HCT116 (cell line): ENCODE measurements around the gene HCN1. TPM values are rescaled to one million over a fixed set of nuclear protein-coding genes. Genes with fewer than 3 reads are reported as not detected.

Source experiments
- ATAC-seq: fragments of 200-7000 bp; cut with Tn5 transposase; 2 replicates; pipeline ENCODE4 v1.9.1; 2020; ENCODE audit warnings: mild to moderate bottlenecking, moderate library complexity
- BruUV-seq: library from RNA; stranded (reverse); fragments of 400-500 nt; replicated peaks from 2 replicates; lab custom pipeline; 2021; lab: Mats Ljungman, UMichigan
- CTCF ChIA-PET: fragments of 300-600 bp; sonication (Branson Sonifier 250); formaldehyde crosslinking; loops from one replicate; lab custom pipeline; 2021; ENCODE audit warnings: antibody characterized with exemption; lab: Charles Lee
- POLR2A ChIA-PET: fragments of 300-600, 350-600 bp; sonication (Branson Sonifier 250); formaldehyde crosslinking; loops from one replicate; lab custom pipeline; 2021; ENCODE audit warnings: antibody characterized with exemption; lab: Charles Lee
- RAD21 ChIA-PET, 2 experiments: fragments of 300-600 bp; sonication (Branson Sonifier 250); formaldehyde crosslinking; loops; one replicate each; lab custom pipeline; 2023; ENCODE audit warnings: low total read pairs in 2 of 2; ENCODE audit not compliant: uncharacterized antibody in 2 of 2, unreplicated experiment in 2 of 2, low non-redundant PET in 1 of 2; lab: Charles Lee
- DNase-seq: peaks from one replicate; pipeline ENCODE4 v3.0.0-alpha.2; 2010; ENCODE audit warnings: low read depth, low spot score
- H2AFZ ChIP-seq: fragments of 200-600 bp; shearing (Covaris generic), sonication (generic); 2 replicates; pipeline ENCODE4 v1.6.1; 2017; ENCODE audit warnings: low read depth, mixed run types, mixed read lengths, antibody characterized with exemption, low read length; ENCODE audit not compliant: poor library complexity, severe bottlenecking
- H3K27ac ChIP-seq: 2 replicates; pipeline ENCODE4 v1.5.1; 2012; ENCODE audit warnings: low read depth, low read length
- H3K27me3 ChIP-seq: fragments of 200-600 bp; sonication (generic); 2 replicates; pipeline ENCODE4 v1.6.1; 2016; ENCODE audit warnings: mixed run types, low read length, mixed read lengths; ENCODE audit not compliant: insufficient read depth
- H3K36me3 ChIP-seq, 2 experiments: fragments of 200-500 bp in 1 of 2; fragments of 200-600 bp in 1 of 2; sonication (Bioruptor generic) in 1 of 2; sonication (generic) in 1 of 2; 2 replicates each; pipeline versions ENCODE4 v1.5.1 to v1.6.1; 2014 to 2016; ENCODE audit warnings: low read length in 2 of 2, inconsistent platforms in 1 of 2, mixed read lengths in 1 of 2, mixed run types in 1 of 2; ENCODE audit not compliant: insufficient read depth in 2 of 2, control insufficient read depth in 1 of 2
- H3K4me1 ChIP-seq, 2 experiments: fragments of 200-600 bp in 1 of 2; sonication (generic) in 1 of 2; 2 replicates each; pipeline versions ENCODE4 v1.5.1 to v1.6.1; 2012 to 2017; ENCODE audit warnings: low read length in 2 of 2, inconsistent platforms in 1 of 2, mild to moderate bottlenecking in 1 of 2, mixed read lengths in 1 of 2, mixed run types in 1 of 2, moderate library complexity in 1 of 2; ENCODE audit not compliant: insufficient read depth in 2 of 2, control insufficient read depth in 1 of 2
- H3K4me2 ChIP-seq: fragments of 200-600 bp; sonication (generic); 2 replicates; pipeline ENCODE4 v1.6.1; 2017; ENCODE audit warnings: mixed run types, low read length, mixed read lengths
- H3K4me3 ChIP-seq, 2 experiments: fragments of 200-600 bp in 1 of 2; sonication (generic) in 1 of 2; replicated peaks in 1 of 2; 2 replicates each; pipeline ENCODE4 v1.5.1; 2011 to 2016; ENCODE audit warnings: low read length in 2 of 2, control low read depth in 1 of 2, low read depth in 1 of 2, mild to moderate bottlenecking in 1 of 2, mixed read lengths in 1 of 2, mixed run types in 1 of 2
- H3K79me2 ChIP-seq: fragments of 200-600 bp; sonication (generic); 2 replicates; pipeline ENCODE4 v1.6.1; 2017; ENCODE audit warnings: mild to moderate bottlenecking, mixed run types, low read length, moderate library complexity, mixed read lengths; ENCODE audit not compliant: insufficient read depth
- H3K9ac ChIP-seq: fragments of 200-600 bp; sonication (generic); 2 replicates; pipeline ENCODE4 v1.6.1; 2016; ENCODE audit warnings: low read length, mixed read lengths
- H3K9me2 ChIP-seq: fragments of 200-600 bp; sonication (generic), shearing (Covaris generic); 2 replicates; pipeline ENCODE4 v1.6.1; 2017; ENCODE audit warnings: mixed run types, mild to moderate bottlenecking, moderate library complexity; ENCODE audit not compliant: insufficient read depth
- H3K9me3 ChIP-seq, 2 experiments: fragments of 200-500 bp in 1 of 2; fragments of 200-600 bp in 1 of 2; sonication (Bioruptor generic) in 1 of 2; sonication (generic) in 1 of 2; 2 replicates each; pipeline ENCODE4 v1.6.1; 2014 to 2017; ENCODE audit warnings: low read length in 2 of 2, mixed read lengths in 2 of 2, inconsistent platforms in 1 of 2, low read depth in 1 of 2, mild to moderate bottlenecking in 1 of 2, mixed run types in 1 of 2, moderate library complexity in 1 of 2; ENCODE audit not compliant: control insufficient read depth in 1 of 2, insufficient read depth in 1 of 2
- H4K20me1 ChIP-seq: fragments of 200-600 bp; sonication (generic), shearing (Covaris generic); 2 replicates; pipeline ENCODE4 v1.6.1; 2017; ENCODE audit warnings: mixed run types, mild to moderate bottlenecking, moderate library complexity; ENCODE audit not compliant: insufficient read depth
- CBX3 ChIP-seq: IDR thresholded peaks from 2 replicates; pipeline ENCODE4 v1.6.1; 2012; ENCODE audit warnings: low read depth
- CEBPB ChIP-seq: IDR thresholded peaks from 2 replicates; pipeline ENCODE4 v1.6.1; 2012; ENCODE audit warnings: low read depth
- ELF1 ChIP-seq: IDR thresholded peaks from 2 replicates; pipeline ENCODE4 v1.6.1; 2012; ENCODE audit warnings: low read depth, borderline replicate concordance
- EZH2phosphoT487 ChIP-seq: fragments of 200-600 bp; IDR thresholded peaks from 2 replicates; pipeline ENCODE4 v1.6.1; 2018; ENCODE audit warnings: antibody characterized with exemption, borderline replicate concordance
- FOSL1 ChIP-seq: IDR thresholded peaks from 2 replicates; pipeline ENCODE4 v1.6.1; 2012; ENCODE audit warnings: low read depth
- MAX ChIP-seq: IDR thresholded peaks from 2 replicates; pipeline ENCODE4 v1.6.1; 2012
- POLR2AphosphoS5 ChIP-seq: IDR thresholded peaks from 2 replicates; pipeline ENCODE4 v1.6.1; 2011; ENCODE audit warnings: mild to moderate bottlenecking, low read depth, low read length, moderate library complexity
- RAD21 ChIP-seq: IDR thresholded peaks from 2 replicates; pipeline ENCODE4 v1.6.1; 2012; ENCODE audit warnings: low read depth, mild to moderate bottlenecking
- SRF ChIP-seq: IDR thresholded peaks from 2 replicates; pipeline ENCODE4 v1.6.1; 2012; ENCODE audit warnings: low read depth
- TCF7L2 ChIP-seq: IDR thresholded peaks from 2 replicates; pipeline ENCODE4 v1.7.0; 2011; ENCODE audit warnings: borderline replicate concordance, inconsistent platforms; ENCODE audit not compliant: insufficient read depth, insufficient read length; ENCODE audit errors: extremely low read depth
- YY1 ChIP-seq: IDR thresholded peaks from 2 replicates; pipeline ENCODE4 v1.6.1; 2011; ENCODE audit warnings: low read length, low read depth, moderate library complexity, mild to moderate bottlenecking; ENCODE audit not compliant: insufficient replicate concordance; ENCODE audit errors: extremely low read depth
- ZFX ChIP-seq: fragments of 450-650 bp; IDR thresholded peaks from 2 replicates; pipeline ENCODE4 v1.6.1; 2017
- intact Hi-C: fragments of 100-400 bp; cut with micrococcal nuclease; formaldehyde crosslinking; loops from 2 replicates; pipeline ENCODE4 v1.10.0; 2022
- total RNA-seq: library from RNA; stranded (reverse); gene quantifications from one replicate; pipeline ENCODE4 v1.2.1, GENCODE V29; 2021; ENCODE audit not compliant: unreplicated experiment
- TF ChIP-seq, protein P1 (sequence below): IDR thresholded peaks from 2 replicates; pipeline ENCODE4 v1.6.1; 2011; ENCODE audit warnings: mild to moderate bottlenecking, low read length, moderate library complexity; ENCODE audit not compliant: insufficient replicate concordance; ENCODE audit errors: extremely low read depth
- TF ChIP-seq, protein P2 (sequence below): IDR thresholded peaks from 2 replicates; pipeline ENCODE4 v1.6.1; 2012
- TF ChIP-seq, protein P3 (sequence below), 3 experiments: fragments of 200-600 bp in 1 of 3; sonication (generic) in 1 of 3; IDR thresholded peaks in 2 of 3; conservative IDR thresholded peaks in 1 of 3; 2 replicates each; pipeline ENCODE4 v1.5.1; 2012 to 2017; ENCODE audit warnings: low read depth in 2 of 3, low read length in 2 of 3, antibody characterized with exemption in 1 of 3, borderline replicate concordance in 1 of 3, control low read depth in 1 of 3, mild to moderate bottlenecking in 1 of 3, mixed read lengths in 1 of 3, mixed run types in 1 of 3, moderate library complexity in 1 of 3; ENCODE audit not compliant: insufficient read depth in 1 of 3

HCN1 gene
- total RNA-seq, 1 experiment from 2014 or later, result 0.10 TPM

DNA sequence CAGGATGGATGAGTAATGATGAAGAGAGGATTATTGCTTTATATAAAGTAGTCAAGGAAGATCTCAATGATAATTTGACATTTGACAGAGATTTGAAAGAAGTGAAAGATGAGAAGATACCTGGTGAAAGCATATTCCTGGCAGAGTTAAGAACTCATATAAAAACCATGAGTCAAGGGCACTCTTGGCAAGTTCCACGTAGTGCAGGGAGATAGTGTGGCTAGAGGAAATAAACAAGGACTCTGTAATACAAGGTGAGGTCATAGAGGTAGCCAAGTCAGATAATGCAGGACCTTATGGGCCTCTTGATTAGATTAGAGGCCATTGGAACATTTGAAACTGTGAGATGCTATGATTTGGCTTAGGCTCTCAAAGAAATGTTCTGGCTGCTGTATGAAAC is 72.3 kb downstream of the HCN1 start:
- Histone ChIP-seq H3K27ac (no peak overlapping the region), H3K4me2 (no peak overlapping the region), H3K79me2 (no peaks in the 10 kb centered on the region), H3K9ac (no peak overlapping the region), H4K20me1 (no peaks in the 10 kb centered on the region), H3K27me3 (no peaks in the 10 kb centered on the region), H3K4me1 (no peaks in the 10 kb centered on the region), H3K36me3 (no peaks in the 10 kb centered on the region), H3K9me2 (no peaks in the 10 kb centered on the region), H3K9me3 (no peaks in the 10 kb centered on the region), H3K4me3 (no peak overlapping the region), H2AFZ (no peak overlapping the region)
- BruUV-seq, result no TSS peak
- ChIA-PET POLR2A (no interaction called here), CTCF (no interaction called here), RAD21 (no interaction called here)
- TF ChIP-seq SRF, result no peak
- DNase-seq (no peak), ATAC-seq (no peak)
- intact Hi-C loops, result no loop called here

GRCh38 chr5:45622365-45622764 is 73.8 kb downstream of the HCN1 start:
- no peaks in the 10 kb centered on the region for H3K9me2 ChIP-seq
- ChIA-PET POLR2A (no interaction called here), RAD21 (no interaction called here), CTCF (no interaction called here)
- H2AFZ ChIP-seq, result no peak overlapping the region
- intact Hi-C loops, result no loop called here
- ATAC-seq, result no peak
- no peak overlapping the region for H3K9ac ChIP-seq
- H3K79me2 ChIP-seq, result no peaks in the 10 kb centered on the region
- no peak overlapping the region for H3K4me3 ChIP-seq
- no peaks in the 10 kb centered on the region for H3K36me3 ChIP-seq
- no peak overlapping the region for H3K4me2 ChIP-seq
- H3K4me1 ChIP-seq, result no peaks in the 10 kb centered on the region
- no peaks in the 10 kb centered on the region for H3K9me3 ChIP-seq
- H3K27me3 ChIP-seq, result no peaks in the 10 kb centered on the region
- H3K27ac ChIP-seq, result no peak overlapping the region
- H4K20me1 ChIP-seq, result no peaks in the 10 kb centered on the region
- DNase-seq, result no peak
- no TSS peak for BruUV-seq
- TF ChIP-seq RAD21 (no peak), TCF7L2 (no peak), YY1 (no peak), POLR2AphosphoS5 (no peak), CEBPB (no peak), MAX (no peak), ELF1 (no peak), CBX3 (no peak), EZH2phosphoT487 (no peak), FOSL1 (no peak), ZFX (no peak)
- TF ChIP-seq, protein P1, sequence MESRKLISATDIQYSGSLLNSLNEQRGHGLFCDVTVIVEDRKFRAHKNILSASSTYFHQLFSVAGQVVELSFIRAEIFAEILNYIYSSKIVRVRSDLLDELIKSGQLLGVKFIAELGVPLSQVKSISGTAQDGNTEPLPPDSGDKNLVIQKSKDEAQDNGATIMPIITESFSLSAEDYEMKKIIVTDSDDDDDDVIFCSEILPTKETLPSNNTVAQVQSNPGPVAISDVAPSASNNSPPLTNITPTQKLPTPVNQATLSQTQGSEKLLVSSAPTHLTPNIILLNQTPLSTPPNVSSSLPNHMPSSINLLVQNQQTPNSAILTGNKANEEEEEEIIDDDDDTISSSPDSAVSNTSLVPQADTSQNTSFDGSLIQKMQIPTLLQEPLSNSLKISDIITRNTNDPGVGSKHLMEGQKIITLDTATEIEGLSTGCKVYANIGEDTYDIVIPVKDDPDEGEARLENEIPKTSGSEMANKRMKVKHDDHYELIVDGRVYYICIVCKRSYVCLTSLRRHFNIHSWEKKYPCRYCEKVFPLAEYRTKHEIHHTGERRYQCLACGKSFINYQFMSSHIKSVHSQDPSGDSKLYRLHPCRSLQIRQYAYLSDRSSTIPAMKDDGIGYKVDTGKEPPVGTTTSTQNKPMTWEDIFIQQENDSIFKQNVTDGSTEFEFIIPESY, result no peak
- TF ChIP-seq, protein P2, sequence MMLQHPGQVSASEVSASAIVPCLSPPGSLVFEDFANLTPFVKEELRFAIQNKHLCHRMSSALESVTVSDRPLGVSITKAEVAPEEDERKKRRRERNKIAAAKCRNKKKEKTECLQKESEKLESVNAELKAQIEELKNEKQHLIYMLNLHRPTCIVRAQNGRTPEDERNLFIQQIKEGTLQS, result no peak
- TF ChIP-seq, protein P3, sequence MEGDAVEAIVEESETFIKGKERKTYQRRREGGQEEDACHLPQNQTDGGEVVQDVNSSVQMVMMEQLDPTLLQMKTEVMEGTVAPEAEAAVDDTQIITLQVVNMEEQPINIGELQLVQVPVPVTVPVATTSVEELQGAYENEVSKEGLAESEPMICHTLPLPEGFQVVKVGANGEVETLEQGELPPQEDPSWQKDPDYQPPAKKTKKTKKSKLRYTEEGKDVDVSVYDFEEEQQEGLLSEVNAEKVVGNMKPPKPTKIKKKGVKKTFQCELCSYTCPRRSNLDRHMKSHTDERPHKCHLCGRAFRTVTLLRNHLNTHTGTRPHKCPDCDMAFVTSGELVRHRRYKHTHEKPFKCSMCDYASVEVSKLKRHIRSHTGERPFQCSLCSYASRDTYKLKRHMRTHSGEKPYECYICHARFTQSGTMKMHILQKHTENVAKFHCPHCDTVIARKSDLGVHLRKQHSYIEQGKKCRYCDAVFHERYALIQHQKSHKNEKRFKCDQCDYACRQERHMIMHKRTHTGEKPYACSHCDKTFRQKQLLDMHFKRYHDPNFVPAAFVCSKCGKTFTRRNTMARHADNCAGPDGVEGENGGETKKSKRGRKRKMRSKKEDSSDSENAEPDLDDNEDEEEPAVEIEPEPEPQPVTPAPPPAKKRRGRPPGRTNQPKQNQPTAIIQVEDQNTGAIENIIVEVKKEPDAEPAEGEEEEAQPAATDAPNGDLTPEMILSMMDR (IDR thresholded peaks at IDR 0.05 in 2 of 3, conservative IDR thresholded peaks at IDR 0.05 in 1 of 3; ENCODE audit: borderline replicate concordance in 1 of 3, insufficient read depth in 1 of 3, low read depth in 2 of 3, low read length in 2 of 3), result no peak
